K562 (cell line): ENCODE measurements around the gene CD52. TPM values are rescaled to one million over a fixed set of nuclear protein-coding genes. Genes with fewer than 3 reads are reported as not detected.

Experiments used
- ATF7 ChIP-seq: fragments of 450-650 bp; IDR thresholded peaks from 2 replicates; pipeline ENCODE4 v1.7.1; 2014; ENCODE audit warnings: mild to moderate bottlenecking, moderate library complexity
- BRD4 ChIP-seq: fragments of 200-600 bp; sonication (generic); IDR thresholded peaks from 2 replicates; pipeline ENCODE4 v1.6.1; 2017; ENCODE audit warnings: inconsistent platforms
- FOXP1 ChIP-seq: sonication (generic); formaldehyde crosslinking; IDR thresholded peaks from 2 replicates; pipeline ENCODE4 v1.8.0; 2022; ENCODE audit warnings: mild to moderate bottlenecking, missing genetic modification reagents
- HDAC2 ChIP-seq: fragments of 450-650 bp; IDR thresholded peaks from 2 replicates; pipeline ENCODE4 v1.6.1; 2016; ENCODE audit warnings: mild to moderate bottlenecking
- HDAC3 ChIP-seq: fragments of 450-650 bp; IDR thresholded peaks from 2 replicates; pipeline ENCODE4 v1.6.1; 2018; ENCODE audit warnings: borderline replicate concordance, mild to moderate bottlenecking, moderate library complexity; ENCODE audit not compliant: partially characterized antibody
- KDM2B ChIP-seq: fragments of 250-450 bp; sonication (Bioruptor Pico); IDR thresholded peaks from 2 replicates; pipeline ENCODE4 v1.8.0; 2021; ENCODE audit warnings: mild to moderate bottlenecking, moderate library complexity
- MECOM ChIP-seq: fragments of 250-450 bp; sonication (Bioruptor Pico); IDR thresholded peaks from 2 replicates; pipeline ENCODE4 v1.8.0; 2022; ENCODE audit warnings: inconsistent platforms
- MEF2A ChIP-seq: IDR thresholded peaks from 2 replicates; pipeline ENCODE4 v1.6.1; 2011; ENCODE audit warnings: low read depth, mild to moderate bottlenecking, low read length, moderate library complexity; ENCODE audit not compliant: control insufficient read depth
- MXD1 ChIP-seq: fragments of 250-450 bp; sonication (Bioruptor Pico); IDR thresholded peaks from 2 replicates; pipeline ENCODE4 v1.8.0; 2021; ENCODE audit warnings: borderline replicate concordance, mild to moderate bottlenecking, moderate library complexity; ENCODE audit not compliant: poor library complexity, severe bottlenecking
- NR4A1 ChIP-seq, 2 experiments: fragments of 250-450 bp in 1 of 2; fragments of 450-650 bp in 1 of 2; sonication (Bioruptor Pico) in 1 of 2; IDR thresholded peaks; 2 replicates each; pipeline versions ENCODE4 v1.4.0 to v1.6.1; 2016 to 2020; ENCODE audit warnings: mild to moderate bottlenecking in 2 of 2, missing compliant biosample characterization in 1 of 2, missing genetic modification characterization in 1 of 2, moderate library complexity in 1 of 2
- RBM15 ChIP-seq: fragments of 200-400 bp; formaldehyde crosslinking; IDR thresholded peaks from 2 replicates; pipeline ENCODE4 v1.6.1; 2018; ENCODE audit warnings: mild to moderate bottlenecking, low read length, moderate library complexity; ENCODE audit not compliant: insufficient read depth
- RERE ChIP-seq: sonication (generic); formaldehyde crosslinking; IDR thresholded peaks from 2 replicates; pipeline ENCODE4 v1.8.0; 2023; ENCODE audit warnings: missing genetic modification reagents, mild to moderate bottlenecking, borderline replicate concordance
- SRSF9 ChIP-seq: fragments of 200-400 bp; formaldehyde crosslinking; IDR thresholded peaks from 2 replicates; pipeline ENCODE4 v1.6.1; 2017; ENCODE audit warnings: low read depth, low read length, borderline replicate concordance
- TRIM24 ChIP-seq, 2 experiments: fragments of 450-650 bp; IDR thresholded peaks; 2 replicates each; pipeline ENCODE4 v1.6.1; 2016
- ZBTB49 ChIP-seq: sonication (generic); formaldehyde crosslinking; IDR thresholded peaks from 2 replicates; pipeline ENCODE4 v1.8.0; 2022; ENCODE audit warnings: missing genetic modification reagents, mild to moderate bottlenecking, borderline replicate concordance
- ZNF184 ChIP-seq: sonication (generic); formaldehyde crosslinking; IDR thresholded peaks from 2 replicates; pipeline ENCODE4 v1.5.0; 2020; ENCODE audit warnings: missing genetic modification reagents
- ZNF282 ChIP-seq: sonication (generic); formaldehyde crosslinking; IDR thresholded peaks from 2 replicates; pipeline ENCODE4 v1.8.1; 2023; ENCODE audit warnings: missing genetic modification reagents
- polyA plus RNA-seq, 8 experiments: library from polyadenylated mRNA; depleted of rRNA in 4 of 8; stranded (reverse) in 5 of 8; unstranded in 3 of 8; fragments of >200 nt; fragmentation: Nextera tagmentation in 2 of 8; fragmentation: Illumina TruSeq in 1 of 8; extraction: Ambion mirVana in 2 of 8; extraction: Trizol in 1 of 8; gene quantifications; 2 replicates each; pipeline versions ENCODE4 v1.2.1 to v1.2.3, GENCODE V29; 2011 to 2014; ENCODE audit warnings: inconsistent platforms in 1 of 8, missing spikeins in 1 of 8
- total RNA-seq, 7 experiments: library from RNA; depleted of rRNA in 6 of 7; stranded (reverse); fragments of >200 nt in 6 of 7; fragmentation: Illumina TruSeq in 2 of 7; extraction: Trizol in 2 of 7; gene quantifications; 2 replicates each; pipeline versions ENCODE4 v1.2.1 to v1.2.3, GENCODE V29; 2011 to 2021; ENCODE audit warnings: low replicate concordance in 1 of 7

Gene CD52
- total and polyA plus RNA-seq, 9 of the 15 experiments (the other 6 are each of a cell fraction or from before 2014, with no cell fraction given): 34.9 to 488 (median 173) TPM

- TF ChIP-seq RERE (CRISPR knock-in tag) (no peak), BRD4 (0 out of 2 replicates have a peak, but pooled peaks have one; percentile 27), ZBTB49 (CRISPR knock-in tag) (no peak), TRIM24 (IDR thresholded peaks at IDR 0.05) (0 out of 4 replicates have a peak, but pooled peaks have one; percentile 8 to 28), ATF7 (peak; percentile 60), MEF2A (no peak), MXD1 (no peak), HDAC2 (peak; percentile 81), SRSF9 (no peak), ZNF184 (CRISPR knock-in tag) (no peak), KDM2B (CRISPR knock-in tag) (0 out of 2 replicates have a peak, but pooled peaks have one; percentile 48), RBM15 (no peak), HDAC3 (no peak), ZNF282 (CRISPR knock-in tag) (peak; percentile 83; the same call in 1 of the 2 replicates), MECOM (no peak), NR4A1 (CRISPR knock-in tag; IDR thresholded peaks at IDR 0.05) (0 out of 2 replicates have a peak, but pooled peaks have one; percentile 46), NR4A1 (tag; IDR thresholded peaks at IDR 0.05) (no peak), FOXP1 (CRISPR knock-in tag) (peak; percentile 96)
Observed at GRCh38 chr1:26279456-26280332, 38.1 kb upstream of the CD52 start, which contains the start of gene SH3BGRL3 (continued).
